MM.1S (cell line): ENCODE results near the gene COQ10B.

Experiments used
- DNase-seq: peaks from one replicate; pipeline ENCODE4 v3.0.0-alpha.2; 2015
- H2AFZ ChIP-seq: fragments of 300-600 bp; sonication (generic); 2 replicates; pipeline ENCODE4 v1.6.0; 2016; ENCODE audit warnings: antibody characterized with exemption, low read length
- H3F3A ChIP-seq: fragments of 300-600 bp; sonication (generic); 2 replicates; pipeline ENCODE4 v1.6.1; 2016; ENCODE audit warnings: mild to moderate bottlenecking, antibody characterized with exemption, low read length, moderate library complexity, mixed read lengths; ENCODE audit not compliant: insufficient read depth
- H3K27ac ChIP-seq: fragments of 300-600 bp; sonication (generic); 2 replicates; pipeline ENCODE4 v1.5.1; 2016; ENCODE audit warnings: mild to moderate bottlenecking, low read length
- H3K27me3 ChIP-seq: fragments of 300-600 bp; sonication (generic); replicated peaks from 2 replicates; pipeline ENCODE4 v1.6.0; 2016; ENCODE audit warnings: low read length; ENCODE audit not compliant: insufficient read depth
- H3K36me3 ChIP-seq: fragments of 300-600 bp; sonication (generic); replicated peaks from 2 replicates; pipeline ENCODE4 v1.6.1; 2016; ENCODE audit warnings: mild to moderate bottlenecking, low read length, mixed read lengths; ENCODE audit not compliant: insufficient read depth
- H3K4me1 ChIP-seq: fragments of 300-600 bp; sonication (generic); 2 replicates; pipeline ENCODE4 v1.6.1; 2016; ENCODE audit warnings: low read length, mixed read lengths
- H3K4me2 ChIP-seq: fragments of 300-600 bp; sonication (generic); 2 replicates; pipeline ENCODE4 v1.6.0; 2016; ENCODE audit warnings: low read depth, low read length
- H3K4me3 ChIP-seq: fragments of 300-600 bp; sonication (generic); 2 replicates; pipeline ENCODE4 v1.5.1; 2016; ENCODE audit warnings: low read length, mixed read lengths
- H3K79me2 ChIP-seq: fragments of 300-600 bp; sonication (generic); 2 replicates; pipeline ENCODE4 v1.6.1; 2016; ENCODE audit warnings: mixed run types, low read length, mixed read lengths
- H3K9ac ChIP-seq: fragments of 300-600 bp; sonication (generic); 2 replicates; pipeline ENCODE4 v1.6.1; 2016; ENCODE audit warnings: low read length, mixed read lengths
- H3K9me2 ChIP-seq: fragments of 300-600 bp; sonication (generic); replicated peaks from 2 replicates; pipeline ENCODE4 v1.6.1; 2016; ENCODE audit warnings: mild to moderate bottlenecking, low read length, mixed read lengths; ENCODE audit not compliant: insufficient read depth
- H3K9me3 ChIP-seq: fragments of 300-600 bp; sonication (generic); replicated peaks from 2 replicates; pipeline ENCODE4 v1.6.1; 2016; ENCODE audit warnings: mild to moderate bottlenecking, low read length, mixed read lengths; ENCODE audit not compliant: insufficient read depth
- H4K20me1 ChIP-seq: fragments of 300-600 bp; sonication (generic); 2 replicates; pipeline ENCODE4 v1.6.1; 2016; ENCODE audit warnings: mild to moderate bottlenecking, low read length, moderate library complexity, mixed read lengths; ENCODE audit not compliant: insufficient read depth
- CTCF ChIP-seq: fragments of 300-600 bp; sonication (generic); IDR thresholded peaks from 2 replicates; pipeline ENCODE4 v1.5.1; 2016; ENCODE audit warnings: antibody characterized with exemption, low read length, mixed read lengths
- EZH2 ChIP-seq: fragments of 300-600 bp; sonication (generic); optimal IDR thresholded peaks from 2 replicates; pipeline ENCODE3; 2017; ENCODE audit warnings: low read depth, mild to moderate bottlenecking, antibody characterized with exemption, low read length, mixed read lengths
- EZH2phosphoT487 ChIP-seq: fragments of 300-600 bp; sonication (generic); IDR thresholded peaks from 2 replicates; pipeline ENCODE4 v1.6.1; 2018; ENCODE audit warnings: antibody characterized with exemption, low read length

The COQ10B gene

GRCh38 chr2:197487385-197487784 lies 34.0 kb downstream of the COQ10B start:
- H3K9me3 ChIP-seq = no peaks in the 10 kb centered on the region
- DNase-seq = no peak
- no peaks in the 10 kb centered on the region; the same call in 1 of the 2 replicates for H4K20me1 ChIP-seq
- no peak overlapping the region for H3K27ac ChIP-seq
- H3K9me2 ChIP-seq = no peaks in the 10 kb centered on the region
- H3K79me2 ChIP-seq = peaks cover 44% of the 10 kb centered on the region
- no peak overlapping the region for H3K4me2 ChIP-seq
- H3K36me3 ChIP-seq = peaks cover 51% of the 10 kb centered on the region
- TF ChIP-seq EZH2 (no peak), EZH2phosphoT487 (no peak), CTCF (no peak)
- H3K4me1 ChIP-seq = peaks cover 4% of the 10 kb centered on the region; the same call in 1 of the 2 replicates
- no peak overlapping the region for H2AFZ ChIP-seq
- peaks cover 56% of the 10 kb centered on the region for H3F3A ChIP-seq
- no peak overlapping the region for H3K4me3 ChIP-seq
- H3K27me3 ChIP-seq = no peaks in the 10 kb centered on the region
- H3K9ac ChIP-seq = no peak overlapping the region

GRCh38 chr2:197495433-197496134 lies 42.2 kb downstream of the COQ10B start:
- TF ChIP-seq CTCF (no peak), EZH2 (no peak), EZH2phosphoT487 (no peak)
- Histone ChIP-seq H3K4me1 (peaks cover 23% of the 10 kb centered on the region), H3K9me2 (no peaks in the 10 kb centered on the region), H3K36me3 (peaks cover 67% of the 10 kb centered on the region), H3K27ac (no peak overlapping the region), H2AFZ (no peak overlapping the region), H3K27me3 (no peaks in the 10 kb centered on the region), H3F3A (peaks cover 20% of the 10 kb centered on the region), H3K4me3 (peak overlapping the region; percentile 78), H3K79me2 (peaks cover 93% of the 10 kb centered on the region), H3K4me2 (peak overlapping the region; percentile 83), H3K9me3 (no peaks in the 10 kb centered on the region), H4K20me1 (peaks cover 38% of the 10 kb centered on the region), H3K9ac (no peak overlapping the region)
- no peak for DNase-seq

- peak overlapping the region; percentile 78; the same call in 1 of the 2 replicates for H3K4me3 ChIP-seq
- H3F3A ChIP-seq = peaks cover 14% of the 10 kb centered on the region
- no peaks in the 10 kb centered on the region for H3K27me3 ChIP-seq
- H3K4me1 ChIP-seq = peaks cover 24% of the 10 kb centered on the region
- no peak for DNase-seq
- H3K9me3 ChIP-seq = no peaks in the 10 kb centered on the region
- TF ChIP-seq CTCF (no peak), EZH2phosphoT487 (no peak), EZH2 (no peak)
- H2AFZ ChIP-seq = no peak overlapping the region
- H4K20me1 ChIP-seq = peaks cover 38% of the 10 kb centered on the region
- no peak overlapping the region; the same call in 1 of the 2 replicates for H3K9ac ChIP-seq
- H3K9me2 ChIP-seq = no peaks in the 10 kb centered on the region
- H3K4me2 ChIP-seq = peak overlapping the region; percentile 83
- no peak overlapping the region for H3K27ac ChIP-seq
- H3K36me3 ChIP-seq = peaks cover 60% of the 10 kb centered on the region
- peaks cover 93% of the 10 kb centered on the region for H3K79me2 ChIP-seq
These were observed 43.3 kb downstream of the COQ10B start for GRCh38 chr2:197496695-197497094.
